ENCODE results near the gene B3GNT5. TPM values are rescaled to one million over a fixed set of nuclear protein-coding genes. Genes with fewer than 3 reads are reported as not detected.

Gene B3GNT5
- total RNA-seq, 2 donors from 2014 or later = 5.4 to 5.6 TPM

DNA sequence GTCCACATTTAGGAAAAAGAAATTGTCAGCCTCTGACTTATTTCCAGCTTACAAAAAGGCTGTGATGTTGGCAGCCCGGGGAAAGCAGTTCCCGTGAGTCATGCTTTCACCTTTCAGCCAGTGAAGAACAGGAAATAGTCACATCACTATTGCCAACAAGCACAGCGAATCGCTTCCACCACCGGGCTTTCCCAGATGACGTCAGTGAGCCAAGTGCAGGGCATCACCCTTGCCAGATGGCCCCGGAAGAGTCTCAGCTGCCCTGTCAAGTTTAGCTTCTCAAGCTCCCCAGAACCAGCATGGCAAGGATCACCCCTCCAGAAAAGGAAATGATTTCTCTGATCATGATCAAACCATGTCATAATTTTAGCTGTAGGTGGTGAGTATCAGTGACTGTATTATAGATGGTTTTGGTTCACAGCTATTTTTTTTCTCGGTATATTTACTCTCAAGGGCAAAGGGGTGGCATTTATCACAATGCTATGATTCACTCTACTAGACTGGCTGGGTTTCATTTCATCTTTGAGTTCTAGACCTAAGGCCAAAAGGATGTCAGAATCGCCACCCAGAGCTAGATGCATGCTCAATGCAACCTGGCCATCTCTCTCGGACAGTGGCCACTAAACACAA, 32.9 kb downstream of the B3GNT5 start:
- 28 to 33% methylated on average over 8 to 10 of the region's 10 CpGs for WGBS, 2 donors
- Histone ChIP-seq H3K27ac (peak overlapping the region; percentile 73 to 91 (median 86)), H3K27me3 (no peaks in the 10 kb centered on the region)

DNA sequence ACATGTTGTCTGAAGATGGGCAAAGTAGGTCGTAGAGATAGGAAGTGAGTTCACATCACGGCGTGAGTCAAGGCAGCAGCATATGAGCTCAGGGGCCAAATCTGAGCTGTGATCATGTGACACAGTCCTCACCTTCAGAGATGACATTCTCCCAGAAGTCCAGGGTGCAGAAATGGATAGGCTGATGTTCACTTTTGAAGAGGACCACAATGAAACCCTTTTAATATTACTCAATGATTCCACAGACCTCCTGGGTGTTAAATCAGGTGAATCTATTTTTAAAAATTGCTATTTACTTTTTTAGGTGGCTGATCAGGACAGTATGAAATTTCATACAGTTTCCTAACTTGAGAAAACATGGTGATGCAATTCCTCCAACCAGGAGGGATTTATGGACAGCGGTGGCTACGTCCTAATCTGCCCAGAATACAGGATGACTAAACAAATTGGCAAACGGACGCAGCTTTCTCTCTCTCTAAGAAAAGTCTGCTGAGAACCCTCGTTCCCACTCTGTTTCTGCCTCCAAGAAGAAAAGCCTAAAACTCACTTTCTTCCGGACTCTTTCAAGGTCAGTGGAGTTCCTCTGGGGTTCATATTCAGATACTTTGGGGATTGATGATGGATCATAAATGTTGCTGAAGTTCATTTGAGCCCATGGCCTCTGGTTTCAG, 34.4 kb downstream of the B3GNT5 start:
- DNase-seq = peak in 1 of 4 donors; percentile 32
- Histone ChIP-seq H3K9me3 (no peaks in the 10 kb centered on the region), H3K27me3 (no peaks in the 10 kb centered on the region), H3K36me3 (replicated peaks in 1 of 2; ENCODE audit: insufficient read depth in 1 of 2, low read depth in 2 of 2) (no peaks in the 10 kb centered on the region), H3K4me3 (no peak overlapping the region), H3K27ac (peak overlapping the region in 1 of 4 donors; percentile 73), H3K4me1 (peaks cover 16% of the 10 kb centered on the region)
- 74 to 78% methylated on average over 9 of the region's 9 CpGs for WGBS, 2 donors
- no peak for TF ChIP-seq POLR2A (IDR thresholded peaks at IDR 0.05)
- no peak for TF ChIP-seq CTCF (IDR thresholded peaks at IDR 0.05)
- no peak for ATAC-seq
- intact Hi-C loops (cut with DNase I) = no loop called here

More for the DNA sequence above, 32.9 kb downstream of the B3GNT5 start:
- ATAC-seq (peak; percentile 96), DNase-seq (peak; percentile 77 to 95 (median 90))
- Histone ChIP-seq H3K9me3 (no peaks in the 10 kb centered on the region), H3K4me3 (no peak overlapping the region), H3K36me3 (replicated peaks in 1 of 2; ENCODE audit: insufficient read depth in 1 of 2, low read depth in 2 of 2) (no peaks in the 10 kb centered on the region), H3K4me1 (peaks cover 14% of the 10 kb centered on the region)
- TF ChIP-seq POLR2A (IDR thresholded peaks at IDR 0.05) = peak in 1 of 3 donors; percentile 28
- TF ChIP-seq CTCF (IDR thresholded peaks at IDR 0.05) = no peak
- intact Hi-C loops (cut with DNase I) = no loop called here

GRCh38 chr3:183288117-183288516, 35.1 kb downstream of the B3GNT5 start:
- TF ChIP-seq CTCF (IDR thresholded peaks at IDR 0.05) = no peak
- no peak for TF ChIP-seq POLR2A (IDR thresholded peaks at IDR 0.05)
- intact Hi-C loops (cut with DNase I) = no loop called here
- H3K36me3 ChIP-seq (replicated peaks in 1 of 2; ENCODE audit: insufficient read depth in 1 of 2, low read depth in 2 of 2) = no peaks in the 10 kb centered on the region
- DNase-seq (no peak), ATAC-seq (no peak)
- no peaks in the 10 kb centered on the region for H3K9me3 ChIP-seq
- no peak overlapping the region for H3K27ac ChIP-seq
- H3K4me3 ChIP-seq = no peak overlapping the region
- WGBS, 2 donors = 82 to 98% methylated on average over 2 of the region's 2 CpGs
- no peaks in the 10 kb centered on the region for H3K27me3 ChIP-seq
- H3K4me1 ChIP-seq = peaks cover 16% of the 10 kb centered on the region

DNA sequence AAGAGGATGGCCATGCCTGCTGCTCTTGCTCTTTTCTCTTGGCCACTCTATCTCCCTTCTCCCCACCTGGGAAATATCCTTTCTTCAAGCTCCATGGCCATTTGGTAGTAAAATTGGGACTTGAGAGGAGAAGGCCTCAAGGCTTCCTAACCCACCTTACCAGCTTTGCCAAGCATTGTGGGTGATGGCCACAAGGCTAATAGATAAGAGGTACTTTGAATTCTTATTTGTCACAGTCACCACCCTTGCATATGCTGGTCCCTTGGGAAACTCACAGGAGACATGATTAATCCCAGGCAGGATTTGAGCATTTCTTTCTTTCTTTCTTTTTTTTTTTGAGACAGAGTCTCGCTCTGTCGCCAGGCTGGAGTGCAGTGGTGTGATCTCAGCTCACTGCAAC, 37.2 kb downstream of the B3GNT5 start:
- intact Hi-C loops (cut with DNase I) = no loop called here

More for the DNA sequence above, 37.2 kb downstream of the B3GNT5 start:
- peaks cover 13% of the 10 kb centered on the region for H3K4me1 ChIP-seq
- no peaks in the 10 kb centered on the region for H3K36me3 ChIP-seq (replicated peaks in 1 of 2; ENCODE audit: insufficient read depth in 1 of 2, low read depth in 2 of 2)
- H3K27ac ChIP-seq = no peak overlapping the region
- no peak for TF ChIP-seq CTCF (IDR thresholded peaks at IDR 0.05)
- no peak for TF ChIP-seq POLR2A (IDR thresholded peaks at IDR 0.05)
- no peak for DNase-seq
- WGBS, 2 donors = 89 to 95% methylated on average over 2 of the region's 2 CpGs
- no peak overlapping the region for H3K4me3 ChIP-seq
- no peaks in the 10 kb centered on the region for H3K27me3 ChIP-seq
- ATAC-seq = no peak
- no peaks in the 10 kb centered on the region for H3K9me3 ChIP-seq

All from body of pancreas (tissue), 4 donors.